ENCODE data around the gene KLF7. TPM values are rescaled to one million over a fixed set of nuclear protein-coding genes. Genes with fewer than 3 reads are reported as not detected.

KLF7 gene
- total RNA-seq, 1 experiment from 2014 or later: 15.4 TPM

DNA sequence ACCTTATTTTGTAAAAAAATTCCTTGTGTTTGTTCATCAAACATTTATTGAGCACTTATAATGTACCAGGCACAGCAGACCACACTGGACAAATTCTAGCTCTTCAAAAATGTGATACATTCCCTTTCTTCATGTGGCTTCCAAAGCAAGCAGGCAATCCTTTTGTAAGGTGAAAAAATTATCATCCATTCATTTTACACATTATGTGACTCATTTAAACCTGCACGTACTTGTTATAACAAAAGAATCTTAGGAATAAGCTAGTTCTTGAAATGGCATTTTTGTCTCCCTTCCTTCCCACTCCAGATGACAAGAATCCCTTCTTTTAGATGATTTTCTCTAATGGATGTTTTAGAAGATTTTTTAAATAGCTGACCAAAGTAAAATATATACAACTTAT is 104.6 kb downstream of the KLF7 start:
- Histone ChIP-seq H3K79me2 (ENCODE audit: insufficient read depth, low read length) (no peaks in the 10 kb centered on the region), H3K4me2 (ENCODE audit: low read length) (no peak overlapping the region), H3K4me1 (ENCODE audit: control insufficient read depth in 1 of 2, insufficient read depth in 2 of 2, low read length in 2 of 2) (no peaks in the 10 kb centered on the region), H3K4me3 (replicated peaks in 1 of 2; ENCODE audit: low read depth in 1 of 2, low read length in 2 of 2) (no peak overlapping the region), H3K27ac (ENCODE audit: low read depth, low read length) (no peak overlapping the region), H2AFZ (ENCODE audit: low read depth, low read length, poor library complexity, severe bottlenecking) (no peak overlapping the region), H3K9me2 (ENCODE audit: insufficient read depth) (no peaks in the 10 kb centered on the region), H3K27me3 (ENCODE audit: insufficient read depth, low read length) (no peaks in the 10 kb centered on the region), H3K36me3 (ENCODE audit: control insufficient read depth in 1 of 2, insufficient read depth in 2 of 2, low read length in 2 of 2) (no peaks in the 10 kb centered on the region), H3K9me3 (ENCODE audit: control insufficient read depth in 1 of 2, insufficient read depth in 1 of 2, low read depth in 1 of 2, low read length in 2 of 2) (no peaks in the 10 kb centered on the region), H4K20me1 (ENCODE audit: insufficient read depth) (no peaks in the 10 kb centered on the region), H3K9ac (ENCODE audit: low read length) (no peak overlapping the region)
- ChIA-PET POLR2A (no interaction called here), RAD21 (ENCODE audit: low non-redundant PET in 1 of 2, low total read pairs in 2 of 2, uncharacterized antibody in 2 of 2, unreplicated experiment in 2 of 2) (no interaction called here), CTCF (no interaction called here)
- BruUV-seq (replicated peaks): no TSS peak
- DNase-seq (ENCODE audit: low read depth, low spot score): no peak
- ATAC-seq: no peak
- intact Hi-C loops (cut with micrococcal nuclease): no loop called here
- TF ChIP-seq EGR1 (IDR thresholded peaks at IDR 0.05; ENCODE audit: low read depth) (no peak), FOSL1 (IDR thresholded peaks at IDR 0.05; ENCODE audit: low read depth) (no peak), ZFX (IDR thresholded peaks at IDR 0.05) (no peak), RAD21 (IDR thresholded peaks at IDR 0.05; ENCODE audit: low read depth) (no peak), CBX3 (IDR thresholded peaks at IDR 0.05; ENCODE audit: low read depth) (no peak), ZNF274 (IDR thresholded peaks at IDR 0.05; ENCODE audit: low read depth, low read length) (no peak), JUND (IDR thresholded peaks at IDR 0.05) (no peak), TCF7L2 (IDR thresholded peaks at IDR 0.05; ENCODE audit: borderline replicate concordance, extremely low read depth, insufficient read depth, insufficient read length) (no peak), CEBPB (IDR thresholded peaks at IDR 0.05; ENCODE audit: low read depth) (no peak), YY1 (IDR thresholded peaks at IDR 0.05; ENCODE audit: extremely low read depth, insufficient replicate concordance, low read depth, low read length) (no peak)
- TF ChIP-seq, protein P1, sequence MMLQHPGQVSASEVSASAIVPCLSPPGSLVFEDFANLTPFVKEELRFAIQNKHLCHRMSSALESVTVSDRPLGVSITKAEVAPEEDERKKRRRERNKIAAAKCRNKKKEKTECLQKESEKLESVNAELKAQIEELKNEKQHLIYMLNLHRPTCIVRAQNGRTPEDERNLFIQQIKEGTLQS (IDR thresholded peaks at IDR 0.05): no peak
- TF ChIP-seq, protein P2, sequence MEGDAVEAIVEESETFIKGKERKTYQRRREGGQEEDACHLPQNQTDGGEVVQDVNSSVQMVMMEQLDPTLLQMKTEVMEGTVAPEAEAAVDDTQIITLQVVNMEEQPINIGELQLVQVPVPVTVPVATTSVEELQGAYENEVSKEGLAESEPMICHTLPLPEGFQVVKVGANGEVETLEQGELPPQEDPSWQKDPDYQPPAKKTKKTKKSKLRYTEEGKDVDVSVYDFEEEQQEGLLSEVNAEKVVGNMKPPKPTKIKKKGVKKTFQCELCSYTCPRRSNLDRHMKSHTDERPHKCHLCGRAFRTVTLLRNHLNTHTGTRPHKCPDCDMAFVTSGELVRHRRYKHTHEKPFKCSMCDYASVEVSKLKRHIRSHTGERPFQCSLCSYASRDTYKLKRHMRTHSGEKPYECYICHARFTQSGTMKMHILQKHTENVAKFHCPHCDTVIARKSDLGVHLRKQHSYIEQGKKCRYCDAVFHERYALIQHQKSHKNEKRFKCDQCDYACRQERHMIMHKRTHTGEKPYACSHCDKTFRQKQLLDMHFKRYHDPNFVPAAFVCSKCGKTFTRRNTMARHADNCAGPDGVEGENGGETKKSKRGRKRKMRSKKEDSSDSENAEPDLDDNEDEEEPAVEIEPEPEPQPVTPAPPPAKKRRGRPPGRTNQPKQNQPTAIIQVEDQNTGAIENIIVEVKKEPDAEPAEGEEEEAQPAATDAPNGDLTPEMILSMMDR (IDR thresholded peaks at IDR 0.05 in 2 of 3, conservative IDR thresholded peaks at IDR 0.05 in 1 of 3; ENCODE audit: borderline replicate concordance in 1 of 3, insufficient read depth in 1 of 3, low read depth in 2 of 3, low read length in 2 of 3): no peak
- TF ChIP-seq, protein P3, sequence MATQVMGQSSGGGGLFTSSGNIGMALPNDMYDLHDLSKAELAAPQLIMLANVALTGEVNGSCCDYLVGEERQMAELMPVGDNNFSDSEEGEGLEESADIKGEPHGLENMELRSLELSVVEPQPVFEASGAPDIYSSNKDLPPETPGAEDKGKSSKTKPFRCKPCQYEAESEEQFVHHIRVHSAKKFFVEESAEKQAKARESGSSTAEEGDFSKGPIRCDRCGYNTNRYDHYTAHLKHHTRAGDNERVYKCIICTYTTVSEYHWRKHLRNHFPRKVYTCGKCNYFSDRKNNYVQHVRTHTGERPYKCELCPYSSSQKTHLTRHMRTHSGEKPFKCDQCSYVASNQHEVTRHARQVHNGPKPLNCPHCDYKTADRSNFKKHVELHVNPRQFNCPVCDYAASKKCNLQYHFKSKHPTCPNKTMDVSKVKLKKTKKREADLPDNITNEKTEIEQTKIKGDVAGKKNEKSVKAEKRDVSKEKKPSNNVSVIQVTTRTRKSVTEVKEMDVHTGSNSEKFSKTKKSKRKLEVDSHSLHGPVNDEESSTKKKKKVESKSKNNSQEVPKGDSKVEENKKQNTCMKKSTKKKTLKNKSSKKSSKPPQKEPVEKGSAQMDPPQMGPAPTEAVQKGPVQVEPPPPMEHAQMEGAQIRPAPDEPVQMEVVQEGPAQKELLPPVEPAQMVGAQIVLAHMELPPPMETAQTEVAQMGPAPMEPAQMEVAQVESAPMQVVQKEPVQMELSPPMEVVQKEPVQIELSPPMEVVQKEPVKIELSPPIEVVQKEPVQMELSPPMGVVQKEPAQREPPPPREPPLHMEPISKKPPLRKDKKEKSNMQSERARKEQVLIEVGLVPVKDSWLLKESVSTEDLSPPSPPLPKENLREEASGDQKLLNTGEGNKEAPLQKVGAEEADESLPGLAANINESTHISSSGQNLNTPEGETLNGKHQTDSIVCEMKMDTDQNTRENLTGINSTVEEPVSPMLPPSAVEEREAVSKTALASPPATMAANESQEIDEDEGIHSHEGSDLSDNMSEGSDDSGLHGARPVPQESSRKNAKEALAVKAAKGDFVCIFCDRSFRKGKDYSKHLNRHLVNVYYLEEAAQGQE (IDR thresholded peaks at IDR 0.05; ENCODE audit: low read depth): no peak
